Measurements from ENCODE around the gene DOHH.

Gene DOHH

DNA sequence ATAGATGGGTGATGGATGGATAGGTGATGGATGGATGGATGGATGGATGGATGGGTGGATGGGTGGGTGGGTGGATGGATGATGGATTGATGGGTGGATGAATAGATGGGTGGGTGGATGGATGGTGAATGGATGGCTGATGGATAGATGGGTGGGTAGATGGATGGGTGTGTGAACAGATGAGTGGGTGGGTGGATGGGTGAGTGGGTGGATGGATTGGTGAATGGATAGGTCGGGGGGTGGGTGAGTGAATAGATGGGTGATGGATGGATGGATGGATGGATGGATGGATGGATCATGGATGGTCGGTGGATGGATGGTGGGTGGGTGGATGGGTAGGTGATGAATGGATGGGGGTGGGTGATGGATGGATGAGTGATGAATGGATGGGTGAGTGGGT lies 23.6 kb downstream of the DOHH start:
- DNase-seq, result no peak

GRCh38 chr19:3475449-3475848 lies 25.0 kb downstream of the DOHH start:
- no peak for DNase-seq

GRCh38 chr19:3474614-3475013 lies 25.9 kb downstream of the DOHH start:
- no peak for DNase-seq

GRCh38 chr19:3474010-3474409 lies 26.5 kb downstream of the DOHH start:
- no peak for DNase-seq

DNA sequence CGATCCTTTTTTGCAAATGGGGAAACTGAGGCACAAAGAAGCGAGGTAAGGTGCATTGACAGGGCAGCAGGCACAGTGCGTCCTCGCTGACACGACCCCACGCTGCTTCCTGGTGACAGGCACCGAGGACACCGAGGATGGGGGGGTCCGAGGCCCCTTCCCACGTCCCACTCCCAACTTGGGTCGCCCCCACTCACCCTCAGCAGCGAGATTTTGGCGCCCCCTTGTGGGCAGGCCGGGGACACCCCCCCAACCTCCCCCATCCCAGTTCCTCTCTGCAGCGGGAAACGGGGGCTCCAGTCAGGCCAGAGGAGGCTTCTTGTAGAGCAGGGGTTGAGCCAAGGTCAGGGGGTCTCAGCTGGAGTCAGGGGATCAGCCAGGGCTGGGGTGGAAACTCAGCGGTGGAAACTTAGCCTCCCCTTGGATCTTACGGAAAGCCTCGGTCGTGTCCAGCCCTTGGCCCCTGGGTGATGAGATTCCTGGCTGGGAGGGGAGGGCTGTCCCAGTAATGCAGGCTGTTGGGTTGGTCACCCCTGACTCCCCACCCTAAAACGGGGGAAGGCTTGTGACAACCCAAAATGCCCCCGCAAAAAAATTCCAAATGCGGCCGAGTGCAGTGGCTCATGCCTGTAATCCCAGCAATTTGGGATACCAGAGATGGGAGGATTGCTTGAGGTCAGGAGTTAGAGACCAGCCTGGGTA lies 28.4 kb downstream of the DOHH start:
- DNase-seq, result no peak

GRCh38 chr19:3470500-3471128 lies 29.9 kb downstream of the DOHH start:
- DNase-seq, result no peak

- DNase-seq, result no peak
Observed at GRCh38 chr19:3469638-3470499, 30.6 kb downstream of the DOHH start.

- no peak for DNase-seq
Observed at GRCh38 chr19:3468211-3468610, 32.3 kb downstream of the DOHH start.

DNA sequence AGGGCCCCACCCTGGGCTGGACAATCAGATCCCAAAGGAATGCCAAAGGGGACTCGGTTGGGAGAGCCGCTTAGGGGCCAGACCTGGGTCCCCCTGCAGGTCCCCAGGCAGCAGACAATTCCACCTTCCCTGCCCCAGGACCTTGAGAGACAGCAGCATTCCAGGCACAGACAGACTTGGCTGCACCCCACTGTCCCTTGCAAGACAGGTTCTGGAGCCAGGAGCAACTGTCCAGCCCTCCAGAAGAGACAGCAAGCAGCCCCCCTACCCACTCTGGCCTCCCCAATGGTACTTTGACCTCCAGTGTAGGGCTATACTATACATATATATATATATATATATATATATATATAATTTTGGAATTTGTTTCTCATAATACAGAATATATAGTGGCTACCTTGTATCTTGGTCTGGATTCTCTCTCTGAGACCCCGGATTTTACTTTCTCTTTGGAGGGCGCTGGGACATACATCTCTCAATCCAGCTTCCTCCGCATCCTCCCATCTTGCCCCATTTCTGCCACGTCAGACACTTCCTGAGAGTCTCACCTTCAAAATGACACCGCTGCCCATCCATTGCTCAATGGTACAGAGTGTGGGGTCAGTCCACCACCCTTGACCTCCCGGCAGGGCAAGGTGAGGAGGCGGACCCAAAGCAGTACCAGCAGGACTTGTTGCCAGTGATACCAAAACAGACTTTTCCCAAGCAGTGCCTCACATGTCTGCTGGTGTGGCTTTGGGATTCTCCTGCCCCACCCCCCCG lies 32.9 kb downstream of the DOHH start:
- no peak for DNase-seq

DNA sequence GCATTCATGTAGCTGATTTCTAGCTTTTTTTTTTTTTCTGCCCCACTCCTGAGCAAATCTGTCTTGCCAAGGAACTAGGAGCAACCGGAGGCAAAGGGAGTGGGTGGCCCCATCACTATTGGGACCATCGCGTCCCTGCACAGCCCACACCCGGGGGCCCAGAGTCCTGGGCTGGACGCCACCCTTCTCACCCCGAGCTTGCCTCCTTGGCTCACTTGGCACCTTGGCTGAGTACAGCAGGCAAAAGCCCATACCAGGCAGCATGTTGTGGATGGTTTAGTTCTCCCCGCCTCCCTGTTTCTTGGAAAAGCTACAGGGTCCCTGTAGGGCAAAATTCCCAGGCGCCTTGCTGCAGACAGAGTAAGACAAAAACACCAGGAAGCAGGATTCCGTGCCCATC lies 33.8 kb downstream of the DOHH start:
- no peak for DNase-seq

DNA sequence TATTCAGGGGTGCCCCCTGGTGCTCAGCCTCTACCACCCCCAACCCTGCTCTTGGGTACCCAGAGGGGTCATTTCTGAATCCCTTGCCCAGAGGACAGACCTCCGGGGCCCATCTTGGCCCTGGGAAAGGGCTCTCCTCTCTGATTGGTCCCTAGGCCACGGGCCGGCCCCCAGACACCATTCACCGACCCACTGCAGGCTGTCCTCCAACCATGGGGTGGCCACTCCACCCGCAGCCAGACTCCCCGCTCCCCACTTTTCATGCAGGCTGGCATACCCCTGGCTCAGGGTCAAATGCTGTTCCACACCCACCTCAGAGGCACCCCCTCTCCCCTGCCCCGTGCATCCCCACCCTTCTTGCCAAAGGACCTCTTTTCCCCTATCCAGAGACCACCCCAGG lies 34.9 kb downstream of the DOHH start:
- no peak for DNase-seq

GRCh38 chr19:3464587-3465235 lies 35.8 kb downstream of the DOHH start:
- no peak for DNase-seq

GRCh38 chr19:3463714-3464586 lies 36.5 kb downstream of the DOHH start:
- DNase-seq, result no peak

- DNase-seq, result no peak
Observed at GRCh38 chr19:3462991-3463713, 37.3 kb downstream of the DOHH start.

DNA sequence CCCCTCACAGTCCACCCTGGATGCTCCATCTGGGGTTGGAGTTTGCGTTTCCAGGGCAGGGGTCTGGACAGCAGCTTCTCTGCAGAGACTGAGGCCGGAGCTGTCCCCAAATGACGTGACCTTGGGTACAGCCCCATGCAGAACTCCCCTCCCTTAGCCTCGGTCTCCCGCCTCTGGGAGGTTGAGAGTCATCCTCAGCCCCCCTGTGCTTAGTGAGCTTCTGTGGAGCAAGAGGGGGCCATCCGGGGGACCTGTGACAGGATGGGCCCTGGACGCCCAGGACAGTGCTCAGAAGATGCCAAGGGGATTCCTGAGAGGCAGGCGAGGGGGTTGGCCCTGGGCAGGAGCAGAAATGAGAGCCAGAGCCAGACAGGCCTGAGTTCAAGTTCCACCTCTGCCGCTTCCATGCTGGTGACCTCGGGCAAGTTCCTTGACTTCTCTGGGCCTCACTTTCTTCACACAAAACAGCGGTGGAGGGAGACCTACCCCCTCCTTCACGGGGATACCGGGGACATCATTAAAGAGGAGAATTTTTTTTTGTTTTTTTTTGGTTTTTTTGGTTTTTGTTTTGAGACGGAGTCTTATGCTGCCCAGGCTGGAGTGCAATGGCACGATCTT lies 40.4 kb downstream of the DOHH start:
- no peak for DNase-seq

- DNase-seq, result no peak
Observed at GRCh38 chr19:3459089-3459881, 41.2 kb downstream of the DOHH start.

GRCh38 chr19:3458229-3459088 lies 42.0 kb downstream of the DOHH start:
- no peak for DNase-seq

DNA sequence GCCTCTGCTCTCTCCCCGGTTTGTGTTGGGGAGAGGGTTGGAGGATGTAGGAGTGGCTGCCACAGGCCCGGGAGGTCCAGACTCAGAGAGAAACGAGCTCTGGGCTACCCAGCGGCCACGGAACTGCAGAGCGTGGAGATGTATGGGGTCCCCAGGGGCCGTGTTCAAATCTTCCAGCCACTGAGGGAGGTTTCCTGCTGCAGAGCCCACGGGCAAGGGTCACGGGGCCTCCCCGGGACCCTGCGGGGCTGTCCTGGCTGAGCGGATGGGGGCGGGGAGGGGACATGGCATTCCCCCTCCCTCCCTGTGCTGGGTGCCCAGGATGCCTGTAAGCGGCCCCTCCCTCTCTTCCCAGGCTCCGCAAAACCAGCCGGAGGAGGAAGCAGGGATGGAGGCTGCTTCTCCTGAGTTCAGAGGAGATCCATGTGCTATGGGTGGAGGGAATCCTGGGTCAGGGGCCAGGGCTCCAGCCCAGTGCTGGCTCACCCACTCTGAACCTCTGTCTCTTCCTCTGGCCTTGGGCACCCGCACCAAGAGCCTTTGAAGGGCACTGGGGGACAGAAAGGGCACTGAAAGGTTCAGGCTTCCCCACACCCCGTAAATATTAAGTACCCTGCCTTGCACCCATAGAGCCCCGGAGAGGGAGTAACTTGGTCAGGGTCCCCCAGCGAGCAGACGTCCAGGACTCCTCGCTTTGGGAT lies 42.8 kb downstream of the DOHH start:
- DNase-seq, result no peak

All from activated effector memory CD4-positive, alpha-beta T cell treated with Interleukin-2 at 50 U/mL for 16 hours (primary cell).